ENCODE results near the gene C1QTNF6. TPM values are rescaled to one million over a fixed set of nuclear protein-coding genes. Genes with fewer than 3 reads are reported as not detected.

The C1QTNF6 gene
- total and polyA plus RNA-seq, 2 of the 8 experiments (the other 6 are each of a cell fraction or from before 2014, with no cell fraction given), result 3.1 to 6.5 TPM

DNA sequence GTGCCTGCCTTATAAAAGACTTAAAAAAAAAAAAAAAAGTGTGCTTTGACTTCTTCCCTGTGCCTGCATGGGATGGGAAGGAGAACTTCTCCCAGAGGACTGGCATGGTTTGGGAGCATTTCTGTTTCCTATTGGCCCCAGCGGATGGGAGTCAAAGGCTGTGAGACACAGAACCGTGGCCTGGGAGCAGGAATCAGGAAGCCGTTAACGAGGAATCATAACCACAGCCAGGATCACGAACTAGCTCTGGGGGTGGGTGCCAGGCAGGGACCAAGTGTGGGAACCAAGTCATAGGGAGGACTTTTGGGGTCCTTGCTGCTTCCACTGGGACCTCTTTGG, 526 bp downstream of the C1QTNF6 start (continued):
- TF ChIP-seq YY1 (IDR thresholded peaks at IDR 0.05; ENCODE audit: low read depth, low read length), result no peak
- TF ChIP-seq ASH2L (IDR thresholded peaks at IDR 0.05; ENCODE audit: low read length), result no peak

Data from H1 (cell line).